Panc1 (cell line): ENCODE results near the gene HBS1L. TPM values are rescaled to one million over a fixed set of nuclear protein-coding genes. Genes with fewer than 3 reads are reported as not detected.

Experiments used
- ATAC-seq: fragments of 200-7000 bp; cut with Tn5 transposase; 2 replicates; pipeline ENCODE4 v1.9.1; 2020; ENCODE audit warnings: mild to moderate bottlenecking, moderate library complexity
- BruUV-seq: library from RNA; stranded (reverse); fragments of 400-500 nt; replicated peaks from 2 replicates; lab custom pipeline; 2021; lab: Mats Ljungman, UMichigan
- CTCF ChIA-PET: fragments of 300-600 bp; sonication (Branson Sonifier 250); formaldehyde crosslinking; loops from one replicate; lab custom pipeline; 2022; ENCODE audit warnings: antibody characterized with exemption; lab: Charles Lee
- POLR2A ChIA-PET: fragments of 300-600 bp; sonication (Branson Sonifier 250); formaldehyde crosslinking; loops from one replicate; lab custom pipeline; 2022; ENCODE audit warnings: antibody characterized with exemption; lab: Charles Lee
- DNase-seq: peaks from one replicate; pipeline ENCODE4 v3.0.0-alpha.2; 2010; ENCODE audit warnings: low read depth, low spot score
- H3K27ac ChIP-seq: 2 replicates; pipeline ENCODE4 v1.5.1; 2011; ENCODE audit warnings: mild to moderate bottlenecking, low read length, inconsistent platforms
- H3K27me3 ChIP-seq: fragments of 200-500 bp; sonication (Bioruptor generic); 2 replicates; pipeline ENCODE4 v1.6.0; 2014; ENCODE audit warnings: low read length, inconsistent platforms; ENCODE audit not compliant: control insufficient read depth, insufficient read depth
- H3K36me3 ChIP-seq: fragments of 200-500 bp; sonication (Bioruptor generic); 2 replicates; pipeline ENCODE4 v1.5.1; 2014; ENCODE audit warnings: inconsistent platforms, mild to moderate bottlenecking, low read length, moderate library complexity; ENCODE audit not compliant: control insufficient read depth, insufficient read depth
- H3K4me1 ChIP-seq: 2 replicates; pipeline ENCODE4 v1.5.1; 2011; ENCODE audit warnings: inconsistent platforms, mild to moderate bottlenecking, low read length, moderate library complexity; ENCODE audit not compliant: control insufficient read depth, insufficient read depth
- H3K4me3 ChIP-seq, 2 experiments: 2 replicates each; pipeline ENCODE4 v1.5.1; 2011 to 2012; ENCODE audit warnings: low read depth in 2 of 2, low read length in 2 of 2, mild to moderate bottlenecking in 2 of 2, inconsistent platforms in 1 of 2, moderate library complexity in 1 of 2
- H3K9me3 ChIP-seq: fragments of 200-500 bp; sonication (Bioruptor generic); 2 replicates; pipeline ENCODE4 v1.5.1; 2014; ENCODE audit warnings: low read depth, mild to moderate bottlenecking, inconsistent platforms, low read length, moderate library complexity; ENCODE audit not compliant: control insufficient read depth, insufficient read depth
- POLR2AphosphoS5 ChIP-seq: IDR thresholded peaks from 2 replicates; pipeline ENCODE4 v1.6.1; 2012; ENCODE audit warnings: mild to moderate bottlenecking, low read depth, low read length, moderate library complexity
- REST ChIP-seq, 2 experiments: IDR thresholded peaks; 2 replicates each; pipeline ENCODE4 v1.6.1; 2011 to 2012; ENCODE audit warnings: low read depth in 2 of 2, control low read depth in 1 of 2, low read length in 1 of 2, mild to moderate bottlenecking in 1 of 2, moderate library complexity in 1 of 2; ENCODE audit not compliant: insufficient read depth in 1 of 2
- SIN3A ChIP-seq: IDR thresholded peaks from 2 replicates; pipeline ENCODE4 v1.6.1; 2012; ENCODE audit warnings: low read depth, mild to moderate bottlenecking, low read length, moderate library complexity, borderline replicate concordance; ENCODE audit not compliant: insufficient read depth
- TCF7L2 ChIP-seq: IDR thresholded peaks from 2 replicates; pipeline ENCODE4 v1.6.1; 2011; ENCODE audit warnings: mild to moderate bottlenecking, low read depth, low read length, inconsistent platforms
- in situ Hi-C: cut with HindIII; loops from 2 replicates; pipeline ENCODE4 v1.10.0; 2016; ENCODE audit warnings: low sequenced_read_pairs, low pct_unique_long_range_greater_than_20kb
- intact Hi-C: fragments of 100-400 bp; cut with micrococcal nuclease; formaldehyde crosslinking; loops from one replicate; pipeline ENCODE4 v1.10.0; 2022; ENCODE audit not compliant: unreplicated experiment
- total RNA-seq: library from RNA; stranded (reverse); gene quantifications from one replicate; pipeline ENCODE4 v1.2.1, GENCODE V29; 2021; ENCODE audit not compliant: unreplicated experiment
- TF ChIP-seq, protein P1 (sequence below): fragments of 450-650 bp; IDR thresholded peaks from 2 replicates; pipeline ENCODE4 v1.5.1; 2017; ENCODE audit warnings: mild to moderate bottlenecking

HBS1L gene
- total RNA-seq, 1 experiment from 2014 or later: 79.2 TPM

DNA sequence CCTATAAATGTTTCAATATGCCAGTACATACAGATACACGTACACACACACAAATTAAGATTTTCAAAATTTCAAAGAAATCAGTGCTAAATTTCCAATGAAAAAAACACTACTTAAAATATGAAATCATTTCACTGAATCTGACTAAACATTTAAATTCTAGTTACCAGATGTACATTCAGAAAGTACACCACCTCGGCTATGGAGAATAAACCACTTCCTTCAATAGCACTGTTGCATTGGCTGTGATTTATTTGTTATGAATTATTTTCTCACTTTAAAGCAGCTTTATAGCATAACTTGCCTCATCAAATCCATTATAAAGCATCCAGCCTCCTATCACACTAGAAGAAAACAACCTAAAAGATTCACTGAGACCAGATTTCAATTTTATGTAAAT is 36.6 kb downstream of the HBS1L start:
- Histone ChIP-seq H3K27ac (no peak overlapping the region), H3K4me1 (no peaks in the 10 kb centered on the region), H3K27me3 (no peaks in the 10 kb centered on the region), H3K36me3 (peaks cover 3% of the 10 kb centered on the region; the same call in 1 of the 2 replicates), H3K9me3 (no peaks in the 10 kb centered on the region), H3K4me3 (no peak overlapping the region)
- intact Hi-C loops (no loop called here), in situ Hi-C loops (no loop called here)
- ATAC-seq (no peak), DNase-seq (no peak)
- no TSS peak for BruUV-seq
- TF ChIP-seq SIN3A (no peak), POLR2AphosphoS5 (no peak), REST (IDR thresholded peaks at IDR 0.05; ENCODE audit: insufficient read depth in 1 of 2, low read depth in 2 of 2, low read length in 1 of 2) (no peak), TCF7L2 (no peak)
- TF ChIP-seq, protein P1, sequence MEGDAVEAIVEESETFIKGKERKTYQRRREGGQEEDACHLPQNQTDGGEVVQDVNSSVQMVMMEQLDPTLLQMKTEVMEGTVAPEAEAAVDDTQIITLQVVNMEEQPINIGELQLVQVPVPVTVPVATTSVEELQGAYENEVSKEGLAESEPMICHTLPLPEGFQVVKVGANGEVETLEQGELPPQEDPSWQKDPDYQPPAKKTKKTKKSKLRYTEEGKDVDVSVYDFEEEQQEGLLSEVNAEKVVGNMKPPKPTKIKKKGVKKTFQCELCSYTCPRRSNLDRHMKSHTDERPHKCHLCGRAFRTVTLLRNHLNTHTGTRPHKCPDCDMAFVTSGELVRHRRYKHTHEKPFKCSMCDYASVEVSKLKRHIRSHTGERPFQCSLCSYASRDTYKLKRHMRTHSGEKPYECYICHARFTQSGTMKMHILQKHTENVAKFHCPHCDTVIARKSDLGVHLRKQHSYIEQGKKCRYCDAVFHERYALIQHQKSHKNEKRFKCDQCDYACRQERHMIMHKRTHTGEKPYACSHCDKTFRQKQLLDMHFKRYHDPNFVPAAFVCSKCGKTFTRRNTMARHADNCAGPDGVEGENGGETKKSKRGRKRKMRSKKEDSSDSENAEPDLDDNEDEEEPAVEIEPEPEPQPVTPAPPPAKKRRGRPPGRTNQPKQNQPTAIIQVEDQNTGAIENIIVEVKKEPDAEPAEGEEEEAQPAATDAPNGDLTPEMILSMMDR: no peak
- POLR2A ChIA-PET: interaction anchor here (0.6 kb wide), 1 partner anchor 195 kb away, joined by 3 read pairs; no protein-coding TSS in a partner anchor
- CTCF ChIA-PET: no interaction called here

- no peaks in the 10 kb centered on the region for H3K27me3 ChIP-seq
- TF ChIP-seq POLR2AphosphoS5: no peak
- TF ChIP-seq SIN3A: no peak
- TF ChIP-seq REST (IDR thresholded peaks at IDR 0.05; ENCODE audit: insufficient read depth in 1 of 2, low read depth in 2 of 2, low read length in 1 of 2): no peak
- TF ChIP-seq, protein P1: no peak
- TF ChIP-seq TCF7L2: no peak
- ChIA-PET CTCF (no interaction called here), POLR2A (no interaction called here)
- intact Hi-C loops: no loop called here
- ATAC-seq (no peak), DNase-seq (no peak)
- no peak overlapping the region for H3K27ac ChIP-seq
- H3K4me1 ChIP-seq: no peaks in the 10 kb centered on the region
- no peaks in the 10 kb centered on the region for H3K36me3 ChIP-seq
- H3K4me3 ChIP-seq: no peak overlapping the region
- no TSS peak for BruUV-seq
- in situ Hi-C loops: no loop called here
- no peaks in the 10 kb centered on the region for H3K9me3 ChIP-seq
These were observed 40.2 kb downstream of the HBS1L start for GRCh38 chr6:135014353-135014832.
